IPS-20b (cell line): Measurements from ENCODE around the gene NAAA.
"Not testable (repeated sequence)": the region's sequence is repeated elsewhere in the genome, so short reads cannot be mapped to it uniquely, and the experiment has no call there.

Experiments
- H3K27ac ChIP-seq: one replicate; pipeline ENCODE4 v1.5.1; 2013; ENCODE audit warnings: low read length
- H3K27me3 ChIP-seq: 2 replicates; pipeline ENCODE4 v1.6.1; 2013; ENCODE audit warnings: mild to moderate bottlenecking, low read length, inconsistent platforms; ENCODE audit not compliant: insufficient read depth
- H3K36me3 ChIP-seq: 2 replicates; pipeline ENCODE4 v1.6.1; 2013; ENCODE audit warnings: low read depth, mild to moderate bottlenecking, inconsistent platforms, low read length, moderate library complexity; ENCODE audit not compliant: insufficient read depth
- H3K4me1 ChIP-seq: 2 replicates; pipeline ENCODE4 v1.6.1; 2013; ENCODE audit warnings: mild to moderate bottlenecking, control low read depth, inconsistent platforms, low read length, moderate library complexity; ENCODE audit not compliant: insufficient read depth
- H3K4me3 ChIP-seq: 2 replicates; pipeline ENCODE4 v1.5.1; 2013; ENCODE audit warnings: mild to moderate bottlenecking, low read length, inconsistent platforms
- H3K9ac ChIP-seq: 2 replicates; pipeline ENCODE4 v1.6.1; 2013; ENCODE audit warnings: low read depth, mild to moderate bottlenecking, inconsistent platforms, low read length, moderate library complexity
- H3K9me3 ChIP-seq: 2 replicates; pipeline ENCODE4 v1.6.1; 2013; ENCODE audit warnings: mild to moderate bottlenecking, low read depth, low read length, inconsistent platforms; ENCODE audit not compliant: insufficient read depth

Gene NAAA

GRCh38 chr4:75950213-75950815 lies 9.5 kb upstream of the NAAA start:
- no peak overlapping the region for H3K4me3 ChIP-seq
- peaks cover 85% of the 10 kb centered on the region for H3K36me3 ChIP-seq
- no peaks in the 10 kb centered on the region for H3K27me3 ChIP-seq
- H3K4me1 ChIP-seq = no peaks in the 10 kb centered on the region
- no peak overlapping the region for H3K9ac ChIP-seq
- no peak overlapping the region for H3K27ac ChIP-seq
- H3K9me3 ChIP-seq = no peaks in the 10 kb centered on the region

- no peak overlapping the region for H3K4me3 ChIP-seq
- H3K9ac ChIP-seq = no peak overlapping the region
- no peaks in the 10 kb centered on the region for H3K27me3 ChIP-seq
- H3K4me1 ChIP-seq = no peaks in the 10 kb centered on the region
- H3K9me3 ChIP-seq = no peaks in the 10 kb centered on the region
- H3K36me3 ChIP-seq = peaks cover 74% of the 10 kb centered on the region
- no peak overlapping the region for H3K27ac ChIP-seq
These were observed 8.1 kb upstream of the NAAA start for GRCh38 chr4:75948822-75949444.

- Histone ChIP-seq H3K4me3 (peak overlapping the region; percentile 85), H3K9me3 (no peaks in the 10 kb centered on the region), H3K4me1 (no peaks in the 10 kb centered on the region), H3K27me3 (peaks cover 12% of the 10 kb centered on the region), H3K27ac (no peak overlapping the region), H3K9ac (peak overlapping the region; percentile 78), H3K36me3 (peaks cover 6% of the 10 kb centered on the region; the same call in 1 of the 2 replicates)
These were observed 722 bp downstream of the NAAA start for GRCh38 chr4:75939890-75940691.

GRCh38 chr4:75935628-75936027 lies 5.2 kb downstream of the NAAA start:
- Histone ChIP-seq H3K4me3 (no peak overlapping the region), H3K9ac (no peak overlapping the region), H3K9me3 (no peaks in the 10 kb centered on the region), H3K27ac (no peak overlapping the region), H3K4me1 (no peaks in the 10 kb centered on the region), H3K27me3 (peaks cover 12% of the 10 kb centered on the region), H3K36me3 (no peaks in the 10 kb centered on the region)

GRCh38 chr4:75930152-75930551 lies 10.7 kb downstream of the NAAA start:
- H3K9ac ChIP-seq = no peak overlapping the region
- no peaks in the 10 kb centered on the region for H3K27me3 ChIP-seq
- H3K9me3 ChIP-seq = no peaks in the 10 kb centered on the region
- no peaks in the 10 kb centered on the region for H3K36me3 ChIP-seq
- no peak overlapping the region for H3K27ac ChIP-seq
- no peak overlapping the region for H3K4me3 ChIP-seq
- no peaks in the 10 kb centered on the region; the same call in 1 of the 2 replicates for H3K4me1 ChIP-seq

GRCh38 chr4:75924916-75925315 lies 15.9 kb downstream of the NAAA start:
- H3K27me3 ChIP-seq, H3K36me3 ChIP-seq, H3K4me1 ChIP-seq, H3K4me3 ChIP-seq, H3K9ac ChIP-seq, H3K27ac ChIP-seq, H3K9me3 ChIP-seq: not testable (repeated sequence)

- H3K4me3 ChIP-seq = no peak overlapping the region
- H3K27me3 ChIP-seq = no peaks in the 10 kb centered on the region
- H3K4me1 ChIP-seq = peaks cover 8% of the 10 kb centered on the region; the same call in 1 of the 2 replicates
- H3K36me3 ChIP-seq = peaks cover 3% of the 10 kb centered on the region; the same call in 1 of the 2 replicates
- H3K27ac ChIP-seq = no peak overlapping the region
- no peak overlapping the region for H3K9ac ChIP-seq
- no peaks in the 10 kb centered on the region for H3K9me3 ChIP-seq
These were observed 16.4 kb downstream of the NAAA start for GRCh38 chr4:75924309-75924827.

GRCh38 chr4:75922588-75922987 lies 18.2 kb downstream of the NAAA start:
- peaks cover 8% of the 10 kb centered on the region; the same call in 1 of the 2 replicates for H3K4me1 ChIP-seq
- H3K4me3 ChIP-seq = no peak overlapping the region
- H3K9me3 ChIP-seq = no peaks in the 10 kb centered on the region
- no peak overlapping the region for H3K9ac ChIP-seq
- H3K27me3 ChIP-seq = no peaks in the 10 kb centered on the region
- H3K36me3 ChIP-seq = peaks cover 3% of the 10 kb centered on the region; the same call in 1 of the 2 replicates
- H3K27ac ChIP-seq = no peak overlapping the region

- H3K9me3 ChIP-seq = no peaks in the 10 kb centered on the region
These were observed 18.9 kb downstream of the NAAA start for GRCh38 chr4:75921910-75922309.

GRCh38 chr4:75920327-75920726 lies 20.5 kb downstream of the NAAA start:
- H3K4me3 ChIP-seq = no peak overlapping the region
- peaks cover 8% of the 10 kb centered on the region; the same call in 1 of the 2 replicates for H3K4me1 ChIP-seq
- no peak overlapping the region for H3K9ac ChIP-seq
- H3K36me3 ChIP-seq = peaks cover 3% of the 10 kb centered on the region; the same call in 1 of the 2 replicates
- H3K27ac ChIP-seq = no peak overlapping the region
- H3K27me3 ChIP-seq = no peaks in the 10 kb centered on the region
- H3K9me3 ChIP-seq = no peaks in the 10 kb centered on the region

More at GRCh38 chr4:75921910-75922309, 18.9 kb downstream of the NAAA start:
- H3K4me3 ChIP-seq = no peak overlapping the region
- no peak overlapping the region for H3K27ac ChIP-seq
- H3K36me3 ChIP-seq = peaks cover 3% of the 10 kb centered on the region; the same call in 1 of the 2 replicates
- no peak overlapping the region for H3K9ac ChIP-seq
- peaks cover 8% of the 10 kb centered on the region; the same call in 1 of the 2 replicates for H3K4me1 ChIP-seq
- H3K27me3 ChIP-seq = no peaks in the 10 kb centered on the region

GRCh38 chr4:75919920-75920319 lies 20.9 kb downstream of the NAAA start:
- Histone ChIP-seq H3K9me3 (no peaks in the 10 kb centered on the region), H3K4me3 (no peak overlapping the region), H3K4me1 (peaks cover 8% of the 10 kb centered on the region; the same call in 1 of the 2 replicates), H3K27me3 (no peaks in the 10 kb centered on the region), H3K36me3 (peaks cover 3% of the 10 kb centered on the region; the same call in 1 of the 2 replicates), H3K27ac (no peak overlapping the region), H3K9ac (no peak overlapping the region)
